Body of pancreas (tissue), 4 donors: Measurements from ENCODE around the gene PFKFB3. TPM values are rescaled to one million over a fixed set of nuclear protein-coding genes. Genes with fewer than 3 reads are reported as not detected.
A peak's percentile ranks its signal among the peaks of the same experiment; 100 is the strongest.

Source experiments
- ATAC-seq: fragments of 150-250 bp; one replicate; pipeline ENCODE4 v1.9.1; 2016
- DNase-seq, 4 donors: peaks; one replicate each; pipeline ENCODE4 v3.0.0-alpha.2; 2019
- H3K27ac ChIP-seq, 4 donors: fragments of 200-600 bp; sonication (generic); 1 replicate in 3 of 4; 2 replicates in 1 of 4; pipeline versions ENCODE4 v1.5.1 to v1.6.1; 2016 to 2019; ENCODE audit warnings: mild to moderate bottlenecking in 1 of 4, mixed read lengths in 1 of 4, moderate library complexity in 1 of 4
- H3K27me3 ChIP-seq, 2 donors: fragments of 200-600 bp; sonication (generic); one replicate each; pipeline ENCODE4 v1.6.0; 2016; ENCODE audit warnings: mild to moderate bottlenecking in 1 of 2
- H3K36me3 ChIP-seq, 2 donors: fragments of 200-600 bp; sonication (generic); replicated peaks in 1 of 2; 2 replicates each; pipeline ENCODE4 v1.5.1; 2016; ENCODE audit warnings: low read depth in 2 of 2; ENCODE audit not compliant: insufficient read depth in 1 of 2
- H3K4me1 ChIP-seq: fragments of 200-600 bp; sonication (generic); one replicate; pipeline ENCODE4 v1.6.0; 2016
- H3K4me3 ChIP-seq, 2 donors: fragments of 200-600 bp; sonication (generic); 1 replicate in 1 of 2; 2 replicates in 1 of 2; pipeline ENCODE4 v1.5.1; 2016 to 2019
- H3K9me3 ChIP-seq, 3 donors: fragments of 200-600 bp; sonication (generic); 1 replicate in 2 of 3; 2 replicates in 1 of 3; pipeline ENCODE4 v1.5.1; 2016
- POLR2A ChIP-seq, 3 donors: fragments of 450-650 bp; IDR thresholded peaks; one replicate each; pipeline ENCODE4 v1.6.1; 2016; ENCODE audit warnings: antibody characterized with exemption in 3 of 3, mild to moderate bottlenecking in 2 of 3
- WGBS, 2 donors: methylation state at CpG; one replicate each; pipeline ENCODE4 v1.1.5; 2017; 5-methylcytosine and 5-hydroxymethylcytosine counted together
- intact Hi-C: fragments of 100-400 bp; cut with DNase I; formaldehyde crosslinking; loops from one replicate; pipeline ENCODE4 v1.15.1; 2023
- total RNA-seq, 2 donors: library from RNA; depleted of rRNA; stranded (reverse); fragments of >200 nt; gene quantifications; one replicate each; pipeline ENCODE4 v1.1.0, GENCODE V29; 2016
- TF ChIP-seq, protein P1 (sequence below), 7 experiments: fragments of 450-650 bp in 4 of 7; fragments of 200-600 bp in 3 of 7; sonication (generic) in 3 of 7; IDR thresholded peaks; one replicate each; pipeline ENCODE4 v1.5.1; 2016 to 2019; ENCODE audit warnings: antibody characterized with exemption in 7 of 7

Gene PFKFB3
- 100 to 1,000 TPM in 1 of 2 donors, 10 to 100 TPM in 1; 26.5 to 137 TPM for total RNA-seq

DNA sequence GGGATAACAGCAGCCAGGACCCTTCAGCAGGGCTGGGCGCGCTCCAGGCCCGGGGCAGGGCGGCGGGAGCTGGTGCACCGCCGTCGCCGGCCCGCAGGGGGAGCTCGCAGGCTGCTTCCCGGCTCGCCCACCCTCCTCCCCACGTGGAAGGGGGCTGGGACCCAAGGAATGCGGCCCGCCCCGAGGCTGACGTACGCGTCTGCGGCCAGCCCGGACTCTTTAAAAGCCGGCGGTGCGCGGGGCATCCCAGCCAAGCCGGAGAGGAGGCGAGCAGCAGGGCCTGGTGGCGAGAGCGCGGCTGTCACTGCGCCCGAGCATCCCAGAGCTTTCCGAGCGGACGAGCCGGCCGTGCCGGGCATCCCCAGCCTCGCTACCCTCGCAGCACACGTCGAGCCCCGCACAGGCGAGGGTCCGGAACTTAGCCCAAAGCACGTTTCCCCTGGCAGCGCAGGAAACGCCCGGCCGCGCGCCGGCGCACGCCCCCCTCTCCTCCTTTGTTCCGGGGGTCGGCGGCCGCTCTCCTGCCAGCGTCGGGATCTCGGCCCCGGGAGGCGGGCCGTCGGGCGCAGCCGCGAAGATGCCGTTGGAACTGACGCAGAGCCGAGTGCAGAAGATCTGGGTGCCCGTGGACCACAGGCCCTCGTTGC lies at the start of gene PFKFB3:
Gene PFKFB3, plus strand, starts transcription at position 249 of the 647 bp plus-strand sequence. Its CDS starts 329 bp downstream, at position 578.
- 0% methylated on average over 14 to 75 of the region's 75 CpGs for WGBS, 2 donors
- Histone ChIP-seq H3K4me1 (peaks cover 57% of the 10 kb centered on the region), H3K27ac (peak within 1 kb of the TSS; percentile 87 to 95 (median 92))

DNA sequence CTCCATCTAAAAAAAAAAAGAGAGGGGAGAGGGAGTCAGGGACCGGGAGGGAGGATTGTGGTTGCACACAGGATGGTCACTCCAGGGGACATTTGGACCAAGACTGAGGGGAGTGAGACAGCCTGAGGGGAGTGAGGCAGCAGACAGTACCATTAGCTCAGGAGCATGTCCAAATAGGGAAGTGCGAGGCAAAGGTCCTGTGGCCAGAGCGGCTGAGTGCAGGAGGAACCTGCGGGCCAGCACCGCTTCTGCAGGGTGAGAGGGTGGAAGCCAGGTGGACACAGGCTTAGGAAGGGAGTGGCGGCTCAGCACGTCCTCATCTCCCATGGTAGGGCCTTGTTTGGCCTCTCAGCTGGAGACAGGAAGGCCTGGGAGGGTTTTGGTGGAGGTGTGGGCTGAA lies 48.9 kb upstream of the PFKFB3 start:
- WGBS, 2 donors: 82 to 85% methylated on average over 7 of the region's 7 CpGs
- no peak for ATAC-seq
- Histone ChIP-seq H3K4me3 (no peak overlapping the region), H3K9me3 (no peaks in the 10 kb centered on the region), H3K36me3 (no peaks in the 10 kb centered on the region), H3K27ac (no peak overlapping the region), H3K27me3 (no peaks in the 10 kb centered on the region), H3K4me1 (peaks cover 6% of the 10 kb centered on the region)
- no peak for TF ChIP-seq POLR2A (IDR thresholded peaks at IDR 0.05)
- TF ChIP-seq, protein P1, sequence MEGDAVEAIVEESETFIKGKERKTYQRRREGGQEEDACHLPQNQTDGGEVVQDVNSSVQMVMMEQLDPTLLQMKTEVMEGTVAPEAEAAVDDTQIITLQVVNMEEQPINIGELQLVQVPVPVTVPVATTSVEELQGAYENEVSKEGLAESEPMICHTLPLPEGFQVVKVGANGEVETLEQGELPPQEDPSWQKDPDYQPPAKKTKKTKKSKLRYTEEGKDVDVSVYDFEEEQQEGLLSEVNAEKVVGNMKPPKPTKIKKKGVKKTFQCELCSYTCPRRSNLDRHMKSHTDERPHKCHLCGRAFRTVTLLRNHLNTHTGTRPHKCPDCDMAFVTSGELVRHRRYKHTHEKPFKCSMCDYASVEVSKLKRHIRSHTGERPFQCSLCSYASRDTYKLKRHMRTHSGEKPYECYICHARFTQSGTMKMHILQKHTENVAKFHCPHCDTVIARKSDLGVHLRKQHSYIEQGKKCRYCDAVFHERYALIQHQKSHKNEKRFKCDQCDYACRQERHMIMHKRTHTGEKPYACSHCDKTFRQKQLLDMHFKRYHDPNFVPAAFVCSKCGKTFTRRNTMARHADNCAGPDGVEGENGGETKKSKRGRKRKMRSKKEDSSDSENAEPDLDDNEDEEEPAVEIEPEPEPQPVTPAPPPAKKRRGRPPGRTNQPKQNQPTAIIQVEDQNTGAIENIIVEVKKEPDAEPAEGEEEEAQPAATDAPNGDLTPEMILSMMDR (IDR thresholded peaks at IDR 0.05): no peak
- intact Hi-C loops: no loop called here
- DNase-seq: no peak

More for the DNA sequence above, at the start of gene PFKFB3:
- H3K9me3 ChIP-seq: no peaks in the 10 kb centered on the region
- intact Hi-C loops: loop anchor here (5.0 kb wide), 2 partner anchors 36 to 199 kb away; no protein-coding TSS in a partner anchor
- peak; percentile 88 for ATAC-seq
- H3K27me3 ChIP-seq: no peaks in the 10 kb centered on the region
- no peaks in the 10 kb centered on the region for H3K36me3 ChIP-seq
- peak; percentile 99 for TF ChIP-seq POLR2A (IDR thresholded peaks at IDR 0.05)
- TF ChIP-seq, protein P1 (IDR thresholded peaks at IDR 0.05): peak; percentile 94 to 99 (median 99)
- DNase-seq: peak; percentile 95 to 97 (median 96)
- H3K4me3 ChIP-seq: peak within 1 kb of the TSS; percentile 28 to 80

DNA sequence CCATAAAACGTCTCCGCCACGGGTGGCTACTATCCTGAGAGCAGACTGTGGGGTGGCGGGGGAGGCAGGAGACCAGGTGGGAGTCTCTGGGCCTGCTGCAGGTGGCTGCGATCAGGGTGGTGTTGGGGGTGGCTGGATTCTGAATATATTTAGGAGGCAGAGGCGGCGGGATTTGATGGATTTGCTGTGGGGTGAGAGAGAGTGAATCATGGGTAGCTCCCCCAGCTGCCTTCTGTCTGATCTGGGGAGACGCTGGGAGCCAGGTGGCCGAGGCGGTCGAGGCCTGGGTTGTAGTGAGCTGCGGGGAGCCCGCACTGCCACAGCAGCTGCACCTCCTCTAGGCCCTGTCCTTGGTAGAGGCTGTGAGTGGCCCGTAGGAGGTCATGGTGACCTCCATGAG lies 48.2 kb upstream of the PFKFB3 start:
- H3K4me3 ChIP-seq: no peak overlapping the region
- DNase-seq (no peak), ATAC-seq (no peak)
- H3K27ac ChIP-seq: no peak overlapping the region
- intact Hi-C loops: no loop called here
- TF ChIP-seq, protein P1 (IDR thresholded peaks at IDR 0.05): no peak
- TF ChIP-seq POLR2A (IDR thresholded peaks at IDR 0.05): no peak
- H3K36me3 ChIP-seq: no peaks in the 10 kb centered on the region
- no peaks in the 10 kb centered on the region for H3K27me3 ChIP-seq
- H3K9me3 ChIP-seq: no peaks in the 10 kb centered on the region
- WGBS, 2 donors: 90 to 96% methylated on average over 13 to 14 of the region's 14 CpGs
- H3K4me1 ChIP-seq: peaks cover 6% of the 10 kb centered on the region

DNA sequence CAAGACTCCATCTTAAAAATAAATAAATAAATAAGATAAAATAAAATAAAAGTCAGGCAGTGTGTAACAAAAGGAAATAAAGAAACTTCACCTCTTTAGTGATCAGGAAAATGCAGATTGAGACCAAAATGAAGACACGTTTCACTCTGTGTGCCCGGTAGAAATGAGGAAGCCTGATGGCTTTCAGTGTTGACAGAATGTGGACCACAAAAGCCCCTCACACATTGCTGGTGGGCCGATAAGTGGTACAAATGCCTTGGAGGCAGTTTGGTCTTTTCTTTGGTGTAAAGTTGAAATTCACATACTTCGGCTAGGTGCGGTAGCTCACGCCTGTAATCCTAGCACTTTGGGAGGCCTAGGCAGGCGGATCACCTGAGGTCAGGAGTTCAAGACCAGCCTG lies 44.5 kb upstream of the PFKFB3 start:
- H3K9me3 ChIP-seq: no peaks in the 10 kb centered on the region
- H3K27me3 ChIP-seq: no peaks in the 10 kb centered on the region
- peaks cover 10% of the 10 kb centered on the region for H3K4me1 ChIP-seq
- whole genome bisulfite sequencing, 2 donors: 95 to 98% methylated on average over 6 to 7 of the region's 7 CpGs
- TF ChIP-seq POLR2A (IDR thresholded peaks at IDR 0.05): no peak
- TF ChIP-seq, protein P1 (IDR thresholded peaks at IDR 0.05): no peak
- DNase-seq (no peak), ATAC-seq (no peak)
- H3K27ac ChIP-seq: no peak overlapping the region
- H3K36me3 ChIP-seq: no peaks in the 10 kb centered on the region
- intact Hi-C loops: no loop called here
- H3K4me3 ChIP-seq: no peak overlapping the region

DNA sequence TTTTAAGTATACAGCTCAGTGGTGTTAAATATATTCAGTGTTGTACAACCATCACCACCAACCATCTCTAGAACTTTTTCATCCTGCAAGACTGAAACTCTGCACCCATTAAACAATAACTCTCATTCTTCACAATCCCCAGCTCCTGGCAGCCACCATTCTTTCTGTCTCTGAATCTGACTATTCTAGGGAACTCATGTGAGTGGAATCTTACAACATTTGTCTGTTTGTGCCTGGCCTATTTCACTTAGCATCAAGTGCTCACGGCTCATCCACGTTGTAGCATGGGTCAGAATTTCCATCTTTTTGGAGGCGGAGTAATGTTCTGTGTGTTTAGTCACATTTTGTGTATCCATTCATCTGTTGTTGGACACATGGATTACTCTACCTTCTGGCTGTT lies 40.8 kb upstream of the PFKFB3 start:
- H3K27me3 ChIP-seq: no peaks in the 10 kb centered on the region
- H3K9me3 ChIP-seq: no peaks in the 10 kb centered on the region
- no peak overlapping the region for H3K4me3 ChIP-seq
- no peak for TF ChIP-seq POLR2A (IDR thresholded peaks at IDR 0.05)
- TF ChIP-seq, protein P1 (IDR thresholded peaks at IDR 0.05): no peak
- H3K4me1 ChIP-seq: peaks cover 34% of the 10 kb centered on the region
- ATAC-seq (no peak), DNase-seq (no peak)
- H3K36me3 ChIP-seq: no peaks in the 10 kb centered on the region
- 69 to 74% methylated on average over 3 of the region's 3 CpGs for WGBS, 2 donors
- intact Hi-C loops: no loop called here
- H3K27ac ChIP-seq: no peak overlapping the region
